PFSK-1 (cell line): ENCODE measurements around the gene MGAT5.

Experiments
- FOXP2 ChIP-seq: optimal IDR thresholded peaks from 2 replicates; pipeline ENCODE3; 2011; ENCODE audit warnings: borderline replicate concordance, control low read depth, inconsistent platforms; ENCODE audit not compliant: insufficient read depth; ENCODE audit errors: extremely low read length, extremely low read depth
- POLR2AphosphoS5 ChIP-seq: IDR thresholded peaks from 2 replicates; pipeline ENCODE4 v1.6.1; 2012; ENCODE audit warnings: low read depth, mild to moderate bottlenecking, control low read depth, low read length, moderate library complexity
- SIN3A ChIP-seq: IDR thresholded peaks from 2 replicates; pipeline ENCODE4 v1.6.1; 2012; ENCODE audit warnings: mild to moderate bottlenecking, low read length, moderate library complexity, borderline replicate concordance; ENCODE audit not compliant: insufficient read depth
- TAF1 ChIP-seq: IDR thresholded peaks from 2 replicates; pipeline ENCODE4 v1.6.1; 2012; ENCODE audit warnings: low read length, control low read depth, borderline replicate concordance; ENCODE audit not compliant: insufficient read depth
- TF ChIP-seq, protein P1 (sequence below), 2 experiments: IDR thresholded peaks; 2 replicates each; pipeline versions ENCODE4 v1.6.1 to v1.8.0; 2011 to 2012; ENCODE audit warnings: low read depth in 2 of 2, low read length in 2 of 2, control low read depth in 1 of 2, inconsistent platforms in 1 of 2, mild to moderate bottlenecking in 1 of 2, moderate library complexity in 1 of 2; ENCODE audit not compliant: insufficient read depth in 1 of 2

MGAT5 gene

DNA sequence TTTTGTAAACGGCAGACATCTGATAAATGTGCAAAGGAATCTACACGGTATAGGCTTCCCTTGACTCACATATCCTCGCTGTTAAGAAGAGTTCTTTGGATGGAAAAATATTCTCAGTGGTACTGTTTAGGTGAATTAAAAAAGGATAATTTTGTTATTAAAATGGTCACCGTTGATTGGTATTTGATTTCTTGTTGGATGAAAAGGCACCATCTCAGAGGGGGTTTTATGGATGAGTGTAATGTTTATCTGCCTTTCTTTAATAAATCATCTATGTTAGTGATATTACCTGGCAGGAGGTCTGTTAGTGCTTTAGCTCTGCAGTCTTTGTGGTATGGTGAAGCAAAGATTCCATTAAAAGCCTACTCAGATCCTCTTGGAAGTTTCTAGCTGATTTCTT lies 92.3 kb downstream of the MGAT5 start:
- TF ChIP-seq, protein P1, sequence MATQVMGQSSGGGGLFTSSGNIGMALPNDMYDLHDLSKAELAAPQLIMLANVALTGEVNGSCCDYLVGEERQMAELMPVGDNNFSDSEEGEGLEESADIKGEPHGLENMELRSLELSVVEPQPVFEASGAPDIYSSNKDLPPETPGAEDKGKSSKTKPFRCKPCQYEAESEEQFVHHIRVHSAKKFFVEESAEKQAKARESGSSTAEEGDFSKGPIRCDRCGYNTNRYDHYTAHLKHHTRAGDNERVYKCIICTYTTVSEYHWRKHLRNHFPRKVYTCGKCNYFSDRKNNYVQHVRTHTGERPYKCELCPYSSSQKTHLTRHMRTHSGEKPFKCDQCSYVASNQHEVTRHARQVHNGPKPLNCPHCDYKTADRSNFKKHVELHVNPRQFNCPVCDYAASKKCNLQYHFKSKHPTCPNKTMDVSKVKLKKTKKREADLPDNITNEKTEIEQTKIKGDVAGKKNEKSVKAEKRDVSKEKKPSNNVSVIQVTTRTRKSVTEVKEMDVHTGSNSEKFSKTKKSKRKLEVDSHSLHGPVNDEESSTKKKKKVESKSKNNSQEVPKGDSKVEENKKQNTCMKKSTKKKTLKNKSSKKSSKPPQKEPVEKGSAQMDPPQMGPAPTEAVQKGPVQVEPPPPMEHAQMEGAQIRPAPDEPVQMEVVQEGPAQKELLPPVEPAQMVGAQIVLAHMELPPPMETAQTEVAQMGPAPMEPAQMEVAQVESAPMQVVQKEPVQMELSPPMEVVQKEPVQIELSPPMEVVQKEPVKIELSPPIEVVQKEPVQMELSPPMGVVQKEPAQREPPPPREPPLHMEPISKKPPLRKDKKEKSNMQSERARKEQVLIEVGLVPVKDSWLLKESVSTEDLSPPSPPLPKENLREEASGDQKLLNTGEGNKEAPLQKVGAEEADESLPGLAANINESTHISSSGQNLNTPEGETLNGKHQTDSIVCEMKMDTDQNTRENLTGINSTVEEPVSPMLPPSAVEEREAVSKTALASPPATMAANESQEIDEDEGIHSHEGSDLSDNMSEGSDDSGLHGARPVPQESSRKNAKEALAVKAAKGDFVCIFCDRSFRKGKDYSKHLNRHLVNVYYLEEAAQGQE (IDR thresholded peaks at IDR 0.05; ENCODE audit: insufficient read depth in 1 of 2, low read depth in 2 of 2, low read length in 2 of 2) = no peak
- TF ChIP-seq FOXP2 (no peak), TAF1 (no peak), SIN3A (no peak), POLR2AphosphoS5 (no peak)

DNA sequence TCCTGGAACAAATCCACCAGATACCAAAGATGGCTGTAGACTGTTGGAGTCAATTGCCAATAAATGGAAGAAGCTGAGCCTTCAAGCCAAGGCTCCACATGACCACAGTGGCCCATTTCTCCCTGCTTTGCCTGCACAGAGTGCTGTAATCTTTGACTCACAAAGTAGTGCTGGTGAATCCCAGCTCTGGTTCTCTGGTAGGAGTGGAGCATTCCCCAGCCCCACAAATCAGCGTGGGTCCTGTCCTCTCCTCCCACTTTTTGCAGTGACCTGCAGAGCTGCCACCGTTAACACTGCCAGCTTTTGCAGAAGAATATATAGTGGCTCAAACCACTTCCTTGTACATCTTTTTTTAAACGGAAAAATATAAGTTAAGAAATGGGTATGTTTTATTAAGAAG lies 93.9 kb downstream of the MGAT5 start:
- TF ChIP-seq TAF1 (no peak), FOXP2 (no peak), POLR2AphosphoS5 (no peak)
- TF ChIP-seq, protein P1 (IDR thresholded peaks at IDR 0.05; ENCODE audit: insufficient read depth in 1 of 2, low read depth in 2 of 2, low read length in 2 of 2) = no peak

DNA sequence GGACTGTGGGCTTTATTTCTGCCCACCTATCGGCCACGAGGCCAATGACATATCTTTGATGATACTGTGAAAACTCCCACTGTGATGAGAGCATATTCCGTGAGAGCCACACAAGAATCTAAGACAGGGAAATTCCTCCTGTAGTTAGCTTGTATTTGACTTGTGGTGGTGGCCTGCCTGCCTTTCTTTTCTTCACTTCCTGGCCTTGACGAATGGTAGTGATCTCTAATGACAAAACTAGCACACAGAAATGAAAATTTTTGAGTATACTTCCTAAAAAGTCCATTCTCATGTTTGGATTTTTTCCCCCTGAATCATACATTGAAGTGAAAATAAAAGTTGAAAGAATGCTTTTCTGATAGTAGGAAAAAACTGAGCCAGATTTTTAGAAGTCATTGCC lies 94.4 kb downstream of the MGAT5 start:
- TF ChIP-seq SIN3A (no peak), TAF1 (no peak), FOXP2 (no peak), POLR2AphosphoS5 (no peak)
- TF ChIP-seq, protein P1 (IDR thresholded peaks at IDR 0.05; ENCODE audit: insufficient read depth in 1 of 2, low read depth in 2 of 2, low read length in 2 of 2) = no peak

DNA sequence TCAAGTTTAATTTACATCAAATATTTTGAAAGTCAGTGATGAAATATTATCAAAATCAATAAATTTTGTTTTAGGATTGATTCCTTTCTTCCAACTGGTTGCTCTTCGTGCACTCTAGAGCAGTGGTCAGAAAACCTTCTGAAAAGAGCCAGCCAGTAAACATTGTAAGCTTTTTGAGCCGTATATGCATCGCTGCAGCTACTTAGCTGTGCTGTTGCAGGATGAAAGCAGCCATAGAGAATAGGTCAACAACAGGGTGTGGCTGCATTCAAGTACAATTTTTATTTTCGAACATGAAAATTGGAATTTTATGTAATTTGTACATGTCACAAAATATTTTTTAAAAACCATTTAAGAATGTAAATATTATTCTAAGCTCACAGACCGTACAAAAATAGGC lies 94.9 kb downstream of the MGAT5 start:
- TF ChIP-seq POLR2AphosphoS5 (no peak), TAF1 (no peak), SIN3A (no peak), FOXP2 (no peak)
- TF ChIP-seq, protein P1 (IDR thresholded peaks at IDR 0.05; ENCODE audit: insufficient read depth in 1 of 2, low read depth in 2 of 2, low read length in 2 of 2) = no peak

DNA sequence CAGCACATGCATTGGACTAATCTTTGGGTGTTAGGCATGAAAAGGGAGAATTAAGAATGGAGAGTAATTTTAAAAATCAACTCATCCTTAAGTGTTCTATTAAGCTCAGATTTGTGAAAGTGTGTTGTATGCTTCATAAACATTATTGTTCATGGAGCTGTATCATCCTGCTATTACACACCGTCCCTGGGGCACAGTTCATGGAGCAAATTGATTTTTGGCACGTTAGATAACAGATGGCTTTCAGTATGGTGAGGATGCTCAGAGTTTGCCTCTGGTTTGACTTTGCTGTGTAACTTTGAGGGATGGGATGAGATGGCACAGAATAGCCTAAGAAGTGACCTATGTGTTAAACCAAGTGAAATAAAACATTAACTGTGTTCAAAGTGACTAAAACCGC lies 97.1 kb downstream of the MGAT5 start:
- TF ChIP-seq POLR2AphosphoS5 (no peak), SIN3A (no peak), FOXP2 (no peak), TAF1 (no peak)
- TF ChIP-seq, protein P1 (IDR thresholded peaks at IDR 0.05; ENCODE audit: insufficient read depth in 1 of 2, low read depth in 2 of 2, low read length in 2 of 2) = no peak
